K562 (cell line): ENCODE data around the gene MXD3. TPM values are rescaled to one million over a fixed set of nuclear protein-coding genes. Genes with fewer than 3 reads are reported as not detected.
A peak's percentile ranks its signal among the peaks of the same experiment; 100 is the strongest.

Source experiments
- CBX5 ChIP-seq: IDR thresholded peaks from 2 replicates; pipeline ENCODE4 v1.6.1; 2014; ENCODE audit warnings: low read depth, borderline replicate concordance
- CHD2 ChIP-seq: IDR thresholded peaks from 2 replicates; pipeline ENCODE4 v1.6.1; 2011; ENCODE audit warnings: low read depth, low read length
- EGR1 ChIP-seq: fragments of 450-650 bp; conservative IDR thresholded peaks from 2 replicates; pipeline ENCODE4 v1.6.1; 2017; ENCODE audit warnings: mild to moderate bottlenecking
- FOXA3 ChIP-seq, 2 experiments: fragments of 450-650 bp in 1 of 2; sonication (generic) in 1 of 2; formaldehyde crosslinking; IDR thresholded peaks in 1 of 2; conservative IDR thresholded peaks in 1 of 2; 2 replicates each; pipeline versions ENCODE4 v1.4.0 to v1.8.0; 2020 to 2022; ENCODE audit warnings: mild to moderate bottlenecking in 2 of 2, missing genetic modification reagents in 1 of 2
- HIVEP1 ChIP-seq: fragments of 250-450 bp; sonication (Bioruptor Pico); IDR thresholded peaks from 2 replicates; pipeline ENCODE4 v1.4.0; 2020; ENCODE audit warnings: mild to moderate bottlenecking
- HMG20B ChIP-seq: fragments of 250-450 bp; sonication (Bioruptor Pico); IDR thresholded peaks from 2 replicates; pipeline ENCODE4 v1.5.0; 2021; ENCODE audit warnings: mild to moderate bottlenecking
- MCM5 ChIP-seq: fragments of 450-650 bp; IDR thresholded peaks from 2 replicates; pipeline ENCODE4 v1.6.1; 2016; ENCODE audit warnings: low read depth
- NR4A1 ChIP-seq, 2 experiments: fragments of 250-450 bp in 1 of 2; fragments of 450-650 bp in 1 of 2; sonication (Bioruptor Pico) in 1 of 2; IDR thresholded peaks; 2 replicates each; pipeline versions ENCODE4 v1.4.0 to v1.6.1; 2016 to 2020; ENCODE audit warnings: mild to moderate bottlenecking in 2 of 2, missing compliant biosample characterization in 1 of 2, missing genetic modification characterization in 1 of 2, moderate library complexity in 1 of 2
- POLR2B ChIP-seq: fragments of 450-650 bp; IDR thresholded peaks from 2 replicates; pipeline ENCODE4 v1.6.1; 2018; ENCODE audit warnings: low read depth; ENCODE audit not compliant: partially characterized antibody
- RCOR1 ChIP-seq, 2 experiments: IDR thresholded peaks; 2 replicates each; pipeline ENCODE4 v1.6.1; 2012; ENCODE audit warnings: low read depth in 2 of 2, low read length in 2 of 2, borderline replicate concordance in 1 of 2, improper control_type of control experiment in 1 of 2
- RNF2 ChIP-seq: sonication (generic); IDR thresholded peaks from 2 replicates; pipeline ENCODE4 v1.6.1; 2016
- SIN3A ChIP-seq, 2 experiments: fragments of 150-350 bp in 1 of 2; IDR thresholded peaks; 2 replicates each; pipeline ENCODE4 v1.6.1; 2011 to 2016; ENCODE audit warnings: borderline replicate concordance in 2 of 2, low read depth in 2 of 2, low read length in 2 of 2, mild to moderate bottlenecking in 2 of 2, moderate library complexity in 2 of 2; ENCODE audit not compliant: control insufficient read depth in 1 of 2
- SMARCA5 ChIP-seq: fragments of 450-650 bp; IDR thresholded peaks from 2 replicates; pipeline ENCODE4 v1.6.1; 2016
- SUPT5H ChIP-seq: fragments of 450-650 bp; IDR thresholded peaks from 2 replicates; pipeline ENCODE4 v1.6.1; 2016
- TAF9B ChIP-seq: fragments of 450-650 bp; IDR thresholded peaks from 2 replicates; pipeline ENCODE4 v1.6.1; 2018; ENCODE audit warnings: mild to moderate bottlenecking; ENCODE audit not compliant: partially characterized antibody
- ZNF79 ChIP-seq: fragments of 250-450 bp; sonication (Bioruptor Pico); IDR thresholded peaks from 2 replicates; pipeline ENCODE4 v1.4.0; 2020; ENCODE audit warnings: low read depth, mild to moderate bottlenecking, moderate library complexity
- polyA plus RNA-seq, 8 experiments: library from polyadenylated mRNA; depleted of rRNA in 4 of 8; stranded (reverse) in 5 of 8; unstranded in 3 of 8; fragments of >200 nt; fragmentation: Nextera tagmentation in 2 of 8; fragmentation: Illumina TruSeq in 1 of 8; extraction: Ambion mirVana in 2 of 8; extraction: Trizol in 1 of 8; gene quantifications; 2 replicates each; pipeline versions ENCODE4 v1.2.1 to v1.2.3, GENCODE V29; 2011 to 2014; ENCODE audit warnings: inconsistent platforms in 1 of 8, missing spikeins in 1 of 8
- total RNA-seq, 7 experiments: library from RNA; depleted of rRNA in 6 of 7; stranded (reverse); fragments of >200 nt in 6 of 7; fragmentation: Illumina TruSeq in 2 of 7; extraction: Trizol in 2 of 7; gene quantifications; 2 replicates each; pipeline versions ENCODE4 v1.2.1 to v1.2.3, GENCODE V29; 2011 to 2021; ENCODE audit warnings: low replicate concordance in 1 of 7
- TF ChIP-seq, protein P1 (sequence below): sonication (generic); formaldehyde crosslinking; IDR thresholded peaks from 2 replicates; pipeline ENCODE4 v1.9.0; 2022; ENCODE audit warnings: mild to moderate bottlenecking, missing genetic modification reagents
- TF ChIP-seq, protein P2 (sequence below): fragments of 450-650 bp; IDR thresholded peaks from 2 replicates; pipeline ENCODE4 v1.6.1; 2014; ENCODE audit warnings: low read depth, mild to moderate bottlenecking, moderate library complexity, borderline replicate concordance
- TF ChIP-seq, protein P3 (sequence below): fragments of 250-450 bp; sonication (Bioruptor Pico); IDR thresholded peaks from 2 replicates; pipeline ENCODE4 v1.8.0; 2021; ENCODE audit warnings: moderate library complexity, mild to moderate bottlenecking, inconsistent platforms
- TF ChIP-seq, protein P4 (sequence below): sonication (generic); formaldehyde crosslinking; IDR thresholded peaks from 2 replicates; pipeline ENCODE4 v1.8.1; 2023; ENCODE audit warnings: mild to moderate bottlenecking, missing genetic modification reagents
- TF ChIP-seq, protein P5 (sequence below), 2 experiments: fragments of 450-650 bp; conservative IDR thresholded peaks; 2 replicates each; pipeline ENCODE4 v1.6.1; 2017; ENCODE audit warnings: mild to moderate bottlenecking in 2 of 2, moderate library complexity in 2 of 2

MXD3 gene
- total and polyA plus RNA-seq, 9 of the 15 experiments (the other 6 are each of a cell fraction or from before 2014, with no cell fraction given), result 0.28 to 24.8 (median 4.5) TPM

DNA sequence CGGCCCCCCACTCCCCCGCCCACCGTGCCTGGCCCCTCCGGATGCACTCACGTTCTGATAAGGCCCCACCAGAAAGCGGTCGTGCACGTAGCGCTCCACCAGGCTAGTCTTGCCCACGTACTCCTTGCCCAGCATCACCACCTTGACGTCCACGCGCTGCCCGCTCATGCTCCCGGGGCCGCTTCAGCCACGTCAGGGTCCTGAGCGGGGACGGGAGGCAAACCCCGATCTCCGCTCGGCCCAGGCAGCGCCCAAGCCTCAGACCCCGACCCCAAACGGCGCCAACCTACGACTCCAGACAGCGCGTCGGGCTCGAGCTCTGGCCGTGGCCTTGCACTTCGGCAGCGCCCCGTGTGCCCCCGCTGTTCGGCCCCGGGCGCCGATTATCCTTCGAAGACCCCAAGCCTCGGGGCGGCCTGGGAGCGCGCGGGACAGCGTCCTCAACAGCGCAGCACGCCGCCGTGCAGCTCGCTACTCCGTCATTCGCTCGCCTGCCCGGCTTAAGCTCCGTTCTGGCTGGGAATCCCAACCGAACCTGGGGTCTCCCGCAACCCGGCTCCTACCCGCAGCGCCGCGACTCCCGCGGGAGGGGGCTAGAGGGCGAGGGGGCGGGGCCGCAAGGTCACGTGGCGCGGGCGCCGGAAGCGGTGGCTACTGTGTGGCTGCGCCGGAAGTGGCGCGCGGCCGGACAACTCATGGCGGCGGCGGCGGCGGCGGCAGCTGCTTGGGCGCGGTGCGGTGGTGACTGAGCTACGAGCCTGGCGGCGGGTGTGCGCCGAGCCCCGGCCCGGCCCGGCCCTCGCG lies 8.4 kb downstream of the MXD3 start, which contains the start of the genes PRELID1 and RAB24 (continued):
- TF ChIP-seq FOXA3 (CRISPR knock-in tag; conservative IDR thresholded peaks at IDR 0.05 in 1 of 2, IDR thresholded peaks at IDR 0.05 in 1 of 2), result 0 out of 4 replicates have a peak, but pooled peaks of 1 of the 2 experiments have one; percentile 13
- no peak for TF ChIP-seq HIVEP1 (CRISPR knock-in tag)
- no peak for TF ChIP-seq ZNF79
- TF ChIP-seq SUPT5H, result peak; percentile 77
- TF ChIP-seq, protein P1, sequence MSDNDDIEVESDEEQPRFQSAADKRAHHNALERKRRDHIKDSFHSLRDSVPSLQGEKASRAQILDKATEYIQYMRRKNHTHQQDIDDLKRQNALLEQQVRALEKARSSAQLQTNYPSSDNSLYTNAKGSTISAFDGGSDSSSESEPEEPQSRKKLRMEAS (CRISPR knock-in tag), result peak; percentile 90
- TF ChIP-seq RCOR1 (IDR thresholded peaks at IDR 0.05; ENCODE audit: borderline replicate concordance in 1 of 2, low read depth in 2 of 2, low read length in 2 of 2), result 0 out of 4 replicates have a peak, but pooled peaks of 1 of the 2 experiments have one; percentile 20
- TF ChIP-seq, protein P2, sequence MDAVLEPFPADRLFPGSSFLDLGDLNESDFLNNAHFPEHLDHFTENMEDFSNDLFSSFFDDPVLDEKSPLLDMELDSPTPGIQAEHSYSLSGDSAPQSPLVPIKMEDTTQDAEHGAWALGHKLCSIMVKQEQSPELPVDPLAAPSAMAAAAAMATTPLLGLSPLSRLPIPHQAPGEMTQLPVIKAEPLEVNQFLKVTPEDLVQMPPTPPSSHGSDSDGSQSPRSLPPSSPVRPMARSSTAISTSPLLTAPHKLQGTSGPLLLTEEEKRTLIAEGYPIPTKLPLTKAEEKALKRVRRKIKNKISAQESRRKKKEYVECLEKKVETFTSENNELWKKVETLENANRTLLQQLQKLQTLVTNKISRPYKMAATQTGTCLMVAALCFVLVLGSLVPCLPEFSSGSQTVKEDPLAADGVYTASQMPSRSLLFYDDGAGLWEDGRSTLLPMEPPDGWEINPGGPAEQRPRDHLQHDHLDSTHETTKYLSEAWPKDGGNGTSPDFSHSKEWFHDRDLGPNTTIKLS, result peak; percentile 70; the same call in 1 of the 2 replicates
- peak; percentile 28 for TF ChIP-seq POLR2B
- TF ChIP-seq SMARCA5, result peak; percentile 18; the same call in 1 of the 2 replicates
- peak; percentile 36 for TF ChIP-seq EGR1
- TF ChIP-seq CHD2, result 0 out of 2 replicates have a peak, but pooled peaks have one; percentile 14
- TF ChIP-seq, protein P3, sequence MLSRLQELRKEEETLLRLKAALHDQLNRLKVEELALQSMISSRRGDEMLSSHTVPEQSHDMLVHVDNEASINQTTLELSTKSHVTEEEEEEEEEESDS, result no peak
- no peak for TF ChIP-seq MCM5
- no peak for TF ChIP-seq CBX5
- no peak for TF ChIP-seq TAF9B
- TF ChIP-seq SIN3A (IDR thresholded peaks at IDR 0.05; ENCODE audit: borderline replicate concordance in 2 of 2, control insufficient read depth in 1 of 2, low read depth in 2 of 2, low read length in 2 of 2), result peak; percentile 64 to 94; a peak in 3 of 4 replicates
- TF ChIP-seq, protein P4, sequence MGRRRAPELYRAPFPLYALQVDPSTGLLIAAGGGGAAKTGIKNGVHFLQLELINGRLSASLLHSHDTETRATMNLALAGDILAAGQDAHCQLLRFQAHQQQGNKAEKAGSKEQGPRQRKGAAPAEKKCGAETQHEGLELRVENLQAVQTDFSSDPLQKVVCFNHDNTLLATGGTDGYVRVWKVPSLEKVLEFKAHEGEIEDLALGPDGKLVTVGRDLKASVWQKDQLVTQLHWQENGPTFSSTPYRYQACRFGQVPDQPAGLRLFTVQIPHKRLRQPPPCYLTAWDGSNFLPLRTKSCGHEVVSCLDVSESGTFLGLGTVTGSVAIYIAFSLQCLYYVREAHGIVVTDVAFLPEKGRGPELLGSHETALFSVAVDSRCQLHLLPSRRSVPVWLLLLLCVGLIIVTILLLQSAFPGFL, result no peak
- no peak for TF ChIP-seq HMG20B (CRISPR knock-in tag)
- TF ChIP-seq NR4A1 (CRISPR knock-in tag; IDR thresholded peaks at IDR 0.05), result peak; percentile 17; the same call in 1 of the 2 replicates
- TF ChIP-seq NR4A1 (tag; IDR thresholded peaks at IDR 0.05), result no peak
- TF ChIP-seq, protein P5, sequence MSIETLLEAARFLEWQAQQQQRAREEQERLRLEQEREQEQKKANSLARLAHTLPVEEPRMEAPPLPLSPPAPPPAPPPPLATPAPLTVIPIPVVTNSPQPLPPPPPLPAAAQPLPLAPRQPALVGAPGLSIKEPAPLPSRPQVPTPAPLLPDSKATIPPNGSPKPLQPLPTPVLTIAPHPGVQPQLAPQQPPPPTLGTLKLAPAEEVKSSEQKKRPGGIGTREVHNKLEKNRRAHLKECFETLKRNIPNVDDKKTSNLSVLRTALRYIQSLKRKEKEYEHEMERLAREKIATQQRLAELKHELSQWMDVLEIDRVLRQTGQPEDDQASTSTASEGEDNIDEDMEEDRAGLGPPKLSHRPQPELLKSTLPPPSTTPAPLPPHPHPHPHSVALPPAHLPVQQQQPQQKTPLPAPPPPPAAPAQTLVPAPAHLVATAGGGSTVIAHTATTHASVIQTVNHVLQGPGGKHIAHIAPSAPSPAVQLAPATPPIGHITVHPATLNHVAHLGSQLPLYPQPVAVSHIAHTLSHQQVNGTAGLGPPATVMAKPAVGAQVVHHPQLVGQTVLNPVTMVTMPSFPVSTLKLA (conservative IDR thresholded peaks at IDR 0.05), result peak; percentile 86 to 94
- peak; percentile 39; the same call in 1 of the 2 replicates for TF ChIP-seq RNF2
